Measurements from ENCODE around the gene PRDM5.
"Not testable (repeated sequence)": the region's sequence is repeated elsewhere in the genome, so short reads cannot be mapped to it uniquely, and the experiment has no call there.

DNA sequence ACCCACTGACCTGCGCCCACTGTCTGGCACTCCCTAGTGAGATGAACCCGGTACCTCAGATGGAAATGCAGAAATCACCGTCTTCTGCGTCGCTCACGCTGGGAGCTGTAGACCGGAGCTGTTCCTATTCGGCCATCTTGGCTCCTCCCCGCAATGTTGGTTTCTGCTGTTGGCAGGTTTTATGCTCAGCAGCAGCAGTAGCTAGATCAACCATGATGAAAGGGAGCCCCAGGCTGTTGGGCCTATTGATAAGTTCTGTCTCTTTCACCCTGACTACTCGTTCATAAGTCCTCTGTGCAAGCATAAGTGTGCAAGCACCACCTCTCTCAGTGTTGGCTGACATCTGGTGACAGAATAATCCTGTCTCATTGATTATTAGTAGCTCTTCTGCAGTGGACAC is 274.2 kb downstream of the PRDM5 start:
- TF ChIP-seq, protein P1, sequence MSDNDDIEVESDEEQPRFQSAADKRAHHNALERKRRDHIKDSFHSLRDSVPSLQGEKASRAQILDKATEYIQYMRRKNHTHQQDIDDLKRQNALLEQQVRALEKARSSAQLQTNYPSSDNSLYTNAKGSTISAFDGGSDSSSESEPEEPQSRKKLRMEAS (CRISPR knock-in tag; IDR thresholded peaks at IDR 0.05): not testable (repeated sequence)
- not testable (repeated sequence) for TF ChIP-seq EZH2 (IDR thresholded peaks at IDR 0.05; ENCODE audit: borderline replicate concordance, low read depth, low read length); ARNT (IDR thresholded peaks at IDR 0.05); NUFIP1 (IDR thresholded peaks at IDR 0.05; ENCODE audit: partially characterized antibody); NCOA4 (IDR thresholded peaks at IDR 0.05; ENCODE audit: partially characterized antibody)
